ENCODE data around the gene CYBC1. TPM values are rescaled to one million over a fixed set of nuclear protein-coding genes. Genes with fewer than 3 reads are reported as not detected.
A peak's percentile ranks its signal among the peaks of the same experiment; 100 is the strongest.

Gene CYBC1
- polyA plus RNA-seq, 1 donor (not counting 4 experiments of a cell fraction or from before 2014, with no cell fraction given): 30.2 TPM

DNA sequence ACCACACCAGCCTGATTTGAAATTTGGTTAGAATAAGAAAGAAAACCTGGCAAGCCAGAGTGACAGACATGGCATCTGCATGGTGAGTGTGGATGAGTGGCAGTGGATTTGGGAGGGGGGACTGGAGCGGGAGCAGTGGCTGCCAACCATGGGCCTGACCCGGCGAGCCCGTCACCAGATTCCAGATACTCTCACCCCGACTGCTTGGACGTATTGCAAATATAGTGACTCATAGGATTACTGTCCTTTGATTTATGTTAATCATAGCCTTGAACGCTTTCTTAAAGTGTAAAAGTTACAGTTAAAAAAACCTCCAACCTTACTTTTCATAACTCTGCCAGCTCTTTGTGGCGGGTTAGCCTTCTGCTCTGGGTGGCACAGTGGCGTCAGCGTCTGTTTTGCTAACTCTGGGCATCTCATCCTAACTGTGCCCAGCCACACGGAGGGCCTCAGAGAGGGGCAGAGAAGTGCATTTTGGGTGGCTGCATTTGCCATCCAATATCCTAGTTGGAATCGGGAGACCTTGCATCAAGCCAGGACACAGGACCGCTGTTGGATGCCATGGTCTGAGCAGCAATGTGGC, 42.2 kb upstream of the CYBC1 start:
- Histone ChIP-seq H4K20me1 (ENCODE audit: control insufficient read depth, extremely low read depth, insufficient read depth, low read length) (no peaks in the 10 kb centered on the region), H3K79me2 (ENCODE audit: control insufficient read depth, insufficient read depth, low read length) (no peaks in the 10 kb centered on the region), H3K9me3 (ENCODE audit: control insufficient read depth, low read depth, low read length) (no peaks in the 10 kb centered on the region), H3K4me2 (ENCODE audit: control insufficient read depth, extremely low read depth, insufficient read depth, low read depth, low read length) (peak overlapping the region; percentile 3), H3K9ac (ENCODE audit: control insufficient read depth, extremely low read depth, insufficient read depth, low read length) (peak overlapping the region; percentile 11), H3K4me1 (ENCODE audit: control insufficient read depth, extremely low read depth, insufficient read depth, low read length) (peaks cover 43% of the 10 kb centered on the region), H2AFZ (ENCODE audit: control insufficient read depth, low read length) (no peak overlapping the region), H3K27me3 (ENCODE audit: control insufficient read depth, extremely low read depth, insufficient read depth, low read length) (no peaks in the 10 kb centered on the region), H3K9me1 (ENCODE audit: control insufficient read depth, extremely low read depth, insufficient read depth, low read length) (peaks cover 2% of the 10 kb centered on the region), H3K36me3 (ENCODE audit: control insufficient read depth in 2 of 2, extremely low read depth in 1 of 2, insufficient read depth in 2 of 2, low read length in 2 of 2) (no peaks in the 10 kb centered on the region), H3K27ac (ENCODE audit: control insufficient read depth, insufficient read depth, low read length) (peak overlapping the region; percentile 58), H3K4me3 (ENCODE audit: control insufficient read depth in 2 of 3, extremely low read depth in 1 of 3, insufficient read depth in 2 of 3, low read depth in 1 of 3, low read length in 3 of 3) (no peak overlapping the region)
- no peak for TF ChIP-seq EZH2 (IDR thresholded peaks at IDR 0.05; ENCODE audit: low read length)
- TF ChIP-seq, protein P1, sequence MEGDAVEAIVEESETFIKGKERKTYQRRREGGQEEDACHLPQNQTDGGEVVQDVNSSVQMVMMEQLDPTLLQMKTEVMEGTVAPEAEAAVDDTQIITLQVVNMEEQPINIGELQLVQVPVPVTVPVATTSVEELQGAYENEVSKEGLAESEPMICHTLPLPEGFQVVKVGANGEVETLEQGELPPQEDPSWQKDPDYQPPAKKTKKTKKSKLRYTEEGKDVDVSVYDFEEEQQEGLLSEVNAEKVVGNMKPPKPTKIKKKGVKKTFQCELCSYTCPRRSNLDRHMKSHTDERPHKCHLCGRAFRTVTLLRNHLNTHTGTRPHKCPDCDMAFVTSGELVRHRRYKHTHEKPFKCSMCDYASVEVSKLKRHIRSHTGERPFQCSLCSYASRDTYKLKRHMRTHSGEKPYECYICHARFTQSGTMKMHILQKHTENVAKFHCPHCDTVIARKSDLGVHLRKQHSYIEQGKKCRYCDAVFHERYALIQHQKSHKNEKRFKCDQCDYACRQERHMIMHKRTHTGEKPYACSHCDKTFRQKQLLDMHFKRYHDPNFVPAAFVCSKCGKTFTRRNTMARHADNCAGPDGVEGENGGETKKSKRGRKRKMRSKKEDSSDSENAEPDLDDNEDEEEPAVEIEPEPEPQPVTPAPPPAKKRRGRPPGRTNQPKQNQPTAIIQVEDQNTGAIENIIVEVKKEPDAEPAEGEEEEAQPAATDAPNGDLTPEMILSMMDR (optimal IDR thresholded peaks at IDR 0.05 in 1 of 3, IDR thresholded peaks at IDR 0.05 in 1 of 3, conservative IDR thresholded peaks at IDR 0.05 in 1 of 3; ENCODE audit: extremely low read depth in 1 of 3, insufficient read depth in 2 of 3, low read length in 3 of 3): no peak
- FAIRE-seq (peak; percentile 87), DNase-seq (ENCODE audit: low read depth, low spot score) (no peak)
- dilution Hi-C loops (cut with MboI; ENCODE audit: extremely low pct_ligation_motif_present, low sequenced_read_pairs): no loop called here

DNA sequence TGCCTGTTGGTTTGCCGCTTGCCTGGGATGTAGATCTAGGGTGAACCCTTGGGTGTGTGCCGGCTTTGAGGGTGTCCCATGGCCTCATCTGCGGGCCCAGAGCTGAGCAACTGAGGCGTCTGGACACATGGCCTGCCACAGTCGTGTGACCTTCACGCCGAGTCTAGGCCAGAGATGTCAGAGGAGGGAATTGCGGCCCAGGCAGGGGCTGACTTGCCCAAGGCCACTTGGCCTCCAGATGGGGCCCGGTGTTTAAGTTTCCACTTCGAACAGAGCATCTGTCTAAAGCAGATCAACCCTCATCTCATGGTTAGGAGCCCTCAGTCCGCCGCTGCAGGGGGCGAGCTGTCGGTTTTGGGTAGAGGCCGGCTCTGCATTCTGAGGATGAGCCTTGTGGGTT, 41.0 kb upstream of the CYBC1 start:
- H2AFZ ChIP-seq (ENCODE audit: control insufficient read depth, low read length): no peak overlapping the region
- no peaks in the 10 kb centered on the region for H3K27me3 ChIP-seq (ENCODE audit: control insufficient read depth, extremely low read depth, insufficient read depth, low read length)
- no peaks in the 10 kb centered on the region for H3K9me3 ChIP-seq (ENCODE audit: control insufficient read depth, low read depth, low read length)
- no peaks in the 10 kb centered on the region for H3K36me3 ChIP-seq (ENCODE audit: control insufficient read depth in 2 of 2, extremely low read depth in 1 of 2, insufficient read depth in 2 of 2, low read length in 2 of 2)
- H3K9ac ChIP-seq (ENCODE audit: control insufficient read depth, extremely low read depth, insufficient read depth, low read length): no peak overlapping the region
- no peak for TF ChIP-seq EZH2 (IDR thresholded peaks at IDR 0.05; ENCODE audit: low read length)
- TF ChIP-seq, protein P1 (optimal IDR thresholded peaks at IDR 0.05 in 1 of 3, IDR thresholded peaks at IDR 0.05 in 1 of 3, conservative IDR thresholded peaks at IDR 0.05 in 1 of 3; ENCODE audit: extremely low read depth in 1 of 3, insufficient read depth in 2 of 3, low read length in 3 of 3): no peak
- H3K9me1 ChIP-seq (ENCODE audit: control insufficient read depth, extremely low read depth, insufficient read depth, low read length): peaks cover 2% of the 10 kb centered on the region
- H3K4me3 ChIP-seq (ENCODE audit: control insufficient read depth in 2 of 3, extremely low read depth in 1 of 3, insufficient read depth in 2 of 3, low read depth in 1 of 3, low read length in 3 of 3): no peak overlapping the region
- dilution Hi-C loops (cut with MboI; ENCODE audit: extremely low pct_ligation_motif_present, low sequenced_read_pairs): no loop called here
- H3K27ac ChIP-seq (ENCODE audit: control insufficient read depth, insufficient read depth, low read length): no peak overlapping the region
- DNase-seq (ENCODE audit: low read depth, low spot score) (no peak), FAIRE-seq (no peak)
- peaks cover 35% of the 10 kb centered on the region for H3K4me1 ChIP-seq (ENCODE audit: control insufficient read depth, extremely low read depth, insufficient read depth, low read length)
- H3K4me2 ChIP-seq (ENCODE audit: control insufficient read depth, extremely low read depth, insufficient read depth, low read depth, low read length): no peak overlapping the region
- no peaks in the 10 kb centered on the region for H4K20me1 ChIP-seq (ENCODE audit: control insufficient read depth, extremely low read depth, insufficient read depth, low read length)
- no peaks in the 10 kb centered on the region for H3K79me2 ChIP-seq (ENCODE audit: control insufficient read depth, insufficient read depth, low read length)

All from keratinocyte (primary cell).